Right lung (tissue), 5 donors: ENCODE results near the gene SEMA3E. TPM values are rescaled to one million over a fixed set of nuclear protein-coding genes. Genes with fewer than 3 reads are reported as not detected.
A peak's percentile ranks its signal among the peaks of the same experiment; 100 is the strongest.
"Not testable (repeated sequence)": the region's sequence is repeated elsewhere in the genome, so short reads cannot be mapped to it uniquely, and the experiment has no call there.

Source experiments
- DNase-seq, 2 donors: peaks; one replicate each; pipeline ENCODE4 v3.0.0-alpha.2; 2013
- polyA plus RNA-seq, 5 donors: library from polyadenylated mRNA; unstranded; fragments of 120-200 nt; gene quantifications; one replicate each; pipeline versions ENCODE4 v1.2.1 to v1.2.3, GENCODE V29; 2013; ENCODE audit warnings: inconsistent platforms in 1 of 5, low replicate concordance in 1 of 5; ENCODE audit not compliant: insufficient read length in 5 of 5, insufficient read depth in 1 of 5

SEMA3E gene
- polyA plus RNA-seq, 5 donors = 12.2 to 36.3 (median 28.7) TPM

DNA sequence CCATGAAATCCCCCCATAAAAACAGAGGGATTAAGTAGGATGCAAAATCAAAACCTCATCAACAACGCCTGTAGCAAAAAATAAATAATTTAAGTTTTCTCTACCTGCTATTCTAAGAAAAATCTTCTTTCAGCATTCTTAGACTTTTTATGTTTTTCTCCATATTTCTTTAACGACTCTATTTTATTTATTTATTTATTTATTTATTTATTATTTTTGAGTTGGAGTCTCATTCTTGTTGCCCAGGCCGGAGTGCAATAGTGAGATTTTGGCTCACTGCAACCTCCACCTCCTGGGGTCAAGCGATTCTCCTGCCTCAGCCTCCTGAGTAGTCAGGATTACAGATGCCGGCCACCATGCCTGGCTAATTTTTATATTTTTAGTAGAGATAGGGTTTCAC, 192.5 kb downstream of the SEMA3E start:
- DNase-seq = no peak

DNA sequence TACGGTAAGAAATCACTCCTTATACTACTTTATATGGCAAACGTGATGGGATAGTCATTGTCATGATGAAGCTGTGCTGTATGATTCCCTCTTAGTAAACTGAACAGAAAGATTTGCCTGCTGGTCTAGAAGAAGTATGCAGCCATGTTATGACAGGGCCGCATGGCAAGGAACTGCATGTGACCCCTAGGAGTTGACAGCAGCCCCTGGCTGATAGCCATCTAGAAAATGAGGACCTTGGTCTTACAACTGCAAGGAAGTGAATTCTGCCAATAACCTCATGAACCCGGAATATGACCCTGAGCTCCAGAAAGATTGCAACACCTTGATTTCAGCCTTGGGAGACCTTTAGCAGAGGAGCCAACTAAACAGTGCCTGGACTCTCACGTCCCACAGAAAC, 193.3 kb downstream of the SEMA3E start:
- no peak for DNase-seq

DNA sequence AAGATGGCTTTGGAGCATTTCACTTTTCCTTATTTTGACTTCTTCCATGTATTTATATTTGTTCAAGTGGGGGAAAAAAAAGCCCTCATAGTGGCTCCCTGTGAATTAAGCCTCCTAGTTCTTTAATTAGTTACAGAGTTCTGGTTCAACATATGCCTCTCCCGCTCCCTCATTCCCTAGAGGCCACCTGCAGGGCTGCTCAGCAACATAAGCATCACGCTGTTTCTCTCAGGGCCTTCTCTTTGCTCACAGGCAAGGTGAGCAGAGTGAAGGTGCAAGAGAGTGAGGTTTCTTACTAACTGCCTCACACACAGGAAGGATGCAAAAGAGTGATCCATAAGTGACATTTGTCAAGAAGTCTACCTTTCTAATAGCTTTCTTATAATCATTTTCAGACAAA, 196.7 kb downstream of the SEMA3E start:
- DNase-seq = no peak

DNA sequence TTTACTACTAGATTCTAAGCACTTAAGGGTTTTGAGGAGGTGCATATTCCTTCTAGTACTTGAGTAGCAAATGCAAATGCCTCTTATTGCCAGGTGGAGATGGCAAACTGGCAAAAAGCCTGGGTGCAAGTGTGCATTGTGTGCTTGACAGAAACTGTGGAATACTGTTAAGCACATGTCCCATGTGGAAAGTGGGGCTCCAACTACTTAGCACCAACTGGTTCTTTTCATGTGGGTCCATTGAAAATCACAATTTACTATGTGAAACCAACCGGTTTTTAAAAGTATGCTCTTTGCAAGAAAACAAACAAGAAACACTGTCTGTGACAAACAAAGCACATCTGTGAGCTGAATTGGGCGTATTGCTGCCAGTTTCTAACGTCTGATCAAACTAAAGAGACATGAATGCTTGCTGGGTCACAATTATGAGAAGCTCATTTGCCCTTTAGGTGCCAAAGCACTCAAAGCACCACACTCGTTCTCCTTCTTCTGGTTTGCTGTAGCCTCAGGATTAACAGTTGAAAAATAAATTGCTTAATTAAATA, 197.4 kb downstream of the SEMA3E start:
- DNase-seq = no peak

DNA sequence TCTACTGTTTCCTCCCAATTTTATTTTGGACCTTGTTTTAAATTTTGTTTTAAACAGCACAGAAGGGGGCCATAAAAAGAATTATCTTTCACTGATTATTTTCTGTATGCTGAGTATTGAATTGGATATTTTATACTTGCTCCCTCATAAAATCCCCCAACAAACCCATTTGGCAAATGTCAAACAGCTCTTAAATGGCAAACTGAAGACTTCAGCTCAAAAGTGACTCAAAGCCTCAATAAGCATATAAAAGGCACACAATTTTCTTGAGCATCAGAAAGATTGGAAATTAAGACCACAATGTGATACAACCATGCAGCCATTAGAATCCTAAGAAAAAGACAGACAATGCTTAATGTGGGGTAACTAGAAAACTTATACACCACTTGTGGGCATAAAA, 199.2 kb downstream of the SEMA3E start:
- DNase-seq = no peak

DNA sequence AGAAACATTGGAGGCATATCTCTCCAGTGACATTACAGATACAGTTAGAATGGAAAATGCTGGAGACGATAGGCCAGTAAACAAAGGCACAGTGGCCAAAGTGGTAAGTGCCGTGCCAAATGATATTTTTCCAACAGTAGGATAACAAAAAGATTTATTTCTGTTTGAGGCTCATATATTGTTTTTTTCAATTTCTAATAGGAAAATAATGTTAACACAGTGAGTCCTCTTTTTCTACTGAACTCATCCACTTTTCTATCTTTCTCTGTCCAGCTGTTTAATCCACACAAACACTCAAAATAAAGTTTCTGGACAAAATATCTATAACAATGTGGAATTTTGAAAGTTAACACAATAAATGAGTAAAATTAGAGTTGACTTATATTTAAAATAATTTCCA, 201.3 kb downstream of the SEMA3E start:
- peak; percentile 58 to 61 for DNase-seq

DNA sequence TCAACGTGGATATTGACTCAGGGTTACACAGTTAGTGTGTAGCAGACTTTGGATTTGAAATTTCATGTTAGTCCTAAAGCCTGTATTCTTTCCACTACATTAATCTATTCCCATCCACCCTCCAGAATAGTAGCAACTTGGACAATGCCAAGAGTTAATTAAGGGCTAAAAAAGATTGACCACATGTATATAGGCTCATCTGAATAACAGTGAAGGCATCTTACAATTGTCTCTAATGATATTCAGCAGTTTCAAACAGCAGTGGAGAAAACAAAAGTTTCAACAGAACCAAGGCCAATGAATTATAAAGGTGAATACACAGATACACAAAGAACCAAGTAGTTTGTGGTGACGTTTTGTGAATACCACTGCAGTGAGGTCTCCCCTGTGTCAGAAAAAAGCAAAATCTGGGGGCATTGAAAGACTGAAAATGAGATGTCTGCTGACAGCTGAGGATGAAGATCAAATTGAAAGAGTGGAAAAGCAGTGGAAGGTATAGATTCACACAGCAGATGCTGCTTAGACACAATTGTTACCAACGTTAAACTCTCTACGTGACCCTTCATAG, 202.8 kb downstream of the SEMA3E start:
- DNase-seq = no peak

DNA sequence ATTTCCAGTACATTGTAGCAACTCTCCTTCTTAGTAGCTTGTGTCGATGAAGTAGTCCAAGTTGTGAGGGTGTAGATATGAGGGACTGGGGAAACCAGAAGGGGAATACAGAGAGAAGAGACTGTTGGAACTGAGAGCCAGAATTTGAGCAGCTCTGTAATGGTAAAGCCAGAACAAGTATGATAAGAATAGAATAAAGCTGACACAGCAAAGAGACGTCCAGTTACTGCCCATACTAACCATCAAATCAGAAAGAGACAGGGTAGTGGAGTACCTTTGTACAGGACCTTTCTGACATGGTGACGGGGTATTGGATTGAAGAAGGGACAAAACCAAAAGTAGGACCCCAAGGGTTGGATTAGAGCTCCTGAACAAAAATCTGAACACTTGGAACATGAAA, 206.0 kb downstream of the SEMA3E start:
- DNase-seq = no peak

DNA sequence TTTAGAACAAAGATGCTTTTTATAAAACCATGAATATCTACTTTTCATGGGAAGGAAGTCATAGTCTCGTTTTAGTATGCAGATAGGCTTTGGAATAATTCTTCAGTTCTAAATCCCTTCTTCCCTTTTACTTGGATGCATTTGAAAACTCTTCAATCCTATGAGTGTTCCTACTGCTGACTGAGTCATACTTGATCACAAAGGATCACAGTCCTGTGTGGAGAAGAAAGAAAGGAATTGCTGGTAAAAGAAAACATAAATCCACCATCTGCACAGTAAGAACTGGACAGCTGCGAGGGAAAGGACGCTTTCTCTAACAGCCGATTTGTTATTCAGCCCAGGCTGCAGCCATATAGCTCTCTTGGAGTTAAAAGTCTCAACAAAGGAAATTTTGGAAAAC, 209.9 kb downstream of the SEMA3E start:
- DNase-seq = no peak

DNA sequence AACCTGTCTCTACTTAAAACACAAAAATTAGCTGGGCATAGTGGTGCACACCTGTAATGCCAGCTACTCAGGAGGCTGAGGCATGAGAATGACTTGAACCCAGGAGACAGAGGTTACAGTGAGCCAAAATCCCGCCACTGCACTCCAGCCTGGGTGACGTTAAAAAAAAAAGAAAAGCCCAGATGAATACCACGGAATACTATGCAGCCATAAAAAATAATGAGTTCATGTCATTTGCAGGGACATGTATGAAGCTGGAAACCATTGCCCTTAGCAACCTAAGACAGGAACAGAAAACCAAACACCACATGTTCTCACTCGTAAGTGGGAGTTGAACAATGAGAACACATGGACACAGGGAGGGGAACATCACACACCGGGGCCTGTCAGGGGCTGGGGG, 218.7 kb downstream of the SEMA3E start:
- DNase-seq = not testable (repeated sequence)

DNA sequence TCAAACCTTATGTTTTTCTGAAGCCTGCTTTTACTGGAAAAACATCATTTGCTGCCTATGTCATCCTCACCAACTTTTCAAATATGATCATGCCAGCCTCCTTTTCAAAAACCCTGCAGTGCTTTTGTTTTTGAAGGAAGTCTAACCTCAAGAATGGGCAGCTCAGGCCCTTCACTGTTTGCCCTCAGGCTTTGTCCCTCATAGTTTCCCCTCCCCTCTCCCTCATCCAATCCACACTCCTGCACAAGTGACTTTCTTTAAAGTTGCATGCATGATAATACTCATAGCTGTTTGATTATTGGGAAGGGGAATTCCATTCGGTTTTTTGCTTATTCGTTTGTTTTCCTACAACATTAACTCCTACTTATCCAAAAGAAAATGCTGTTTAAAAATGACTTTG, 219.4 kb downstream of the SEMA3E start:
- DNase-seq = no peak

DNA sequence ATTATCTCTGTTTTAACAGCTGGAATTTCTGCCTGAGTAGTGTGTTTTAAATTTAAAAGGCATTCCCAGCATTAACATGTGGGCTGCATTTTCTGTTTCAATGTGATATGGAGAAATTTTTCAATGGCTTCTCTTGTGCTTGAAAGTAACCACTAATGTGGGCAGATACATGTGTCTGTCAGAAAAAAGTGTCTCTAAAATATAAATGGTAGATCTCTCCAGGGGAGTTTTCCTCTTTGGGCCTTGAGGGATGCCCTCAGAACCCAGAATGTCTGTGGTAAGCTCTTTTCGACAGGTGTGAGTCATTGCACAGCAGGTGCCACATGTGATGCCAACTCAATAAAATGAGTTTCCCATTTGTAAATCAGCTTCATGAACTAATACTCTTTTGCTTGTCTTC, 221.1 kb downstream of the SEMA3E start:
- DNase-seq = no peak

DNA sequence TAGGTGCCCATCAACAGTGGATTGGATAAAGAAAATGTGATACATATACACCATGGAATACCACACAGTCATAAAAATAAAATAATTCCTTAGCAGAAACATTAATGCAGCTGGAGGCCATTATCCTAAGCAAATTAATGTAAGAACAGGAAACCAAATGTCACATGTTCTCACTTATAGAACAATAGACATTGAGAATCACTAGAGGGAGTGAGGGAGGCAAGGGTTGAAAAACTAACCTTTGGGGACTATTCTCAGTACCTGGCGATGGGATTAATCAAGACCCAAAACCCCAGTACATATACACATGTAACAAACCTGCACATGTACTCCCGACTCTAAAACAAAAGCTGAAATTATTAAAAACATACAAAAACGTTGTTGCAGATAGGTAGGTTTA, 222.6 kb downstream of the SEMA3E start:
- DNase-seq = no peak

DNA sequence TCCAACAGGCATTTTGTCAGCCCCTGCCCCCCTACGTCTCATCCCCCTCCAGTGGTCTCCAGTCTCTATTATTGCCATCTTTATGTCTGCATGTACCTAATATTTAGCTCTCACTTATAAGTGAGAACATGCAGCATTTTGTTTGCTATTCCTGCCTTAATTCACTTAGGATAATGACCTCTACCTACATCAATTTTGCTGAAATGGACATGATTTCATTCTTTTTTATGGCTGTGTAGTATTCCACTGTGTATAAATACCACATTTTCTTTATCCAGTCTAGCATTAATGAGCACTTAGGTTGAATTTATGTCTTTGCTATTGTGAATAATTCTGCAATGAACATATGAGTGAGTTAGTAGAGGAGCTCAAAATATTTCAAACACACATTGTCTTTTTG, 229.9 kb downstream of the SEMA3E start:
- no peak for DNase-seq

DNA sequence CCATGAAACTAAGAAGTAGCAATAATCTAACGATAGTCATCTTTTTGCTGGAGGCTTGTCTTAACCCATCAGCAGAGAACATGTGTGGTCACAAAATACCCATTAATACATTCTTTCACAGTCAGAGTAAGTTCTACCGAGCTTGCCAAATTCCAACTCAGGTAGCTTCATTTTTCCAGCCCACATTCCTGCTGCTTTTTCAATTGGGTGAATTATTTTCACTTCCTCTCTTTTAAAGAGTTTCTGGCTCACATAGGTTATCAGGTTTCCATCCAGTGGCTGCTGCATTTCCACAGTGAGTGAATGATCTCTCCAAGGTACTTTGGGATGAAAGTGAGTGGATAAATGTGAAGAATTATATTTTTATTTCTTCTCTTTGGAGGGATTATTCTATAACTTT, 233.1 kb downstream of the SEMA3E start:
- no peak for DNase-seq

DNA sequence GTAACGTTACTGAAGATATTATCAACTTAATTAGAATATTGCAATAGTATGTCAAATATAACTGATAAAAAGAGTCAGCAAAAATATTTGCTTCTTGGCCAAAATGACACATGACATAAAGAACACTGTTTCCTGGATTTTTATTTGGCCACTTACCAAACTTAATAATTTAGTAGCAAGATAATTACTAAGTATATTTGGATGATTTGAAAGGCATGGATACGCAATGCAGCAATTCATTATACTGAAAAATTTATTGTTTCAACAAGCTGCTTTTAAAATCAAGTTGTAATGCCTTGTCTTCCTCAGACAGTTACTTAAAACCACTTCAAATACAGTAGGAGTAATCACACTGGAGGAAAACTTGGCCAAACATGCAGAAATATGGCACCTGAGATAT, 234.0 kb downstream of the SEMA3E start:
- DNase-seq = no peak

DNA sequence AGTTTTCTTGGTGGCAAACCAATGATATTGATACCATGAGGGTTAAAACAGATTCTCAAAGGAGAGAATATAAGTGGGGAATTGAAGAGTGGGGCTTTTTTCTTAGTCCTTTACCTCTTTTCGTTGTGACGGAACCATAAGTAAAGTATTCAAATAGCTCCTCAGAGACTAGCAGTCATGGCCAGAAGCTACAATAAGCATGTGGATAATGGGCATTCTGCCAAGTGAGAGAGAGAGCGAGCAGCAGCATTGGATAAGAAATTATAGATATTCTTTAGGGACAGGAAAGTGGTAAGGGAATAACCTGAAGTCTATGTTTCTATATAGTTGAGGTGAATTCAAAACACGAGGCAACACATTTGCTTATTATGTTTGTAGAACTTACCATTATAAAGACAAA, 235.1 kb downstream of the SEMA3E start:
- DNase-seq = peak; percentile 18 to 25

DNA sequence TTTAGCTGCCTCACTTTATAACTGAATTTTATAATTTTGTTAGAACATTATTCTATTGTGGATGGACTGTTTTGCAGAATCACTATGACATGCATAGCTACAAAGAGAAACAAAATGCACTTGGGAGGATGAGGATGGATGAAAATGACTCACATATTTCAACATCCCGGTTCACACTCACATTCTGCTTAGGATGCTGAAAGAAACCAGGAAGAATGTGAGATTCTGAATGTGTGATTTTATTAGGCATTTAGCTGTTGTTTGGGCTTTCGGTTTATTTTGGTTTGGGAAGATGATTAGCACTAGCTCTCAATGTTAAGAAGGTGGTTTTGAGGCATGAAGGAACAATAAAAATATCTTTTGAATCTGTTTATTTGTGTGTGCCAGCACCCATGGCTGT, 235.5 kb downstream of the SEMA3E start:
- DNase-seq = no peak

DNA sequence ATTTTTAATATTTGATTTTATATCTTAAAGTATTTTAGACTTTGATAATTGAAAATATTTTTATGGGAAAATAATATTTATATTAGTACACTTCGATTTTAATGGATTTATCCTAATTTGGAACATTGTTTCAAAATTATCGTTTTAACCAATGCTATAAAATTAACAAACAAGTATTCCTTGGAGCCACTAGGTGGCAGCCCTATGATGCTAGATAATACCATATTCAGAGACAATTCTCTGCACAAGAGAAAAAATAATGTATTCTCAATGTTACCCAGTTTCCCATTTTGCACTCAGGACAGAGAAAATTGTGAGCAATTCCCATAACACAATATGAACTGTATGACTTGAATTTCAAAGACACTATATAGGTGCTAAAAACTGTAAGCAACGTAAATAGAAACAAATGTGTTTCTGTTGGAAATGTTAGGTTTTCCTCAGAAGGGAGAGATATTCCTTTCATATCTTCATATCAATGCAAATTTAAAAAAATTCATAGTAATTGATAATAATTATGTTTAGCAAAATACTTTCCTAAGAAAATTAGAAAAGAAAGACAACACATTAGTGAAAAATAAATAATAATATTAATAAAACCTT, 237.8 kb downstream of the SEMA3E start:
- DNase-seq = peak; percentile 35 to 46

DNA sequence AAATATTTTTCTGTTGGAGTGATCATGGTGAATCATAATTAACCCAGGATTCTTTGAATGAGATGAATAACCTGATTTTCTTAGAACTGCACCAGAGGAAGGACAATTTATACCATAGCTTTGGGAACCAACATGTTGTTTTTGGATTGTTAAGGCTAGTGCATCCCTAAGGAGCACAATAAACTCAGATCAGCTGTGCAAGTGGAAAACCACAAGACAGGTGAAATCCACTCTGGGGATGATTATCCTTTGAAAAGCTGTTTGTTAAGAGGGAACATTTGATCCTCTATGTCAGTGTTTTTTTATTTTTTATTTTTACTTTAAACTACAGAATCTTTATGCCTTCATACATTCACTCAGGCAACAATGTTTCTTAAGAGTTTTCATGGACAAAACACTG, 254.2 kb downstream of the SEMA3E start:
- DNase-seq = no peak

DNA sequence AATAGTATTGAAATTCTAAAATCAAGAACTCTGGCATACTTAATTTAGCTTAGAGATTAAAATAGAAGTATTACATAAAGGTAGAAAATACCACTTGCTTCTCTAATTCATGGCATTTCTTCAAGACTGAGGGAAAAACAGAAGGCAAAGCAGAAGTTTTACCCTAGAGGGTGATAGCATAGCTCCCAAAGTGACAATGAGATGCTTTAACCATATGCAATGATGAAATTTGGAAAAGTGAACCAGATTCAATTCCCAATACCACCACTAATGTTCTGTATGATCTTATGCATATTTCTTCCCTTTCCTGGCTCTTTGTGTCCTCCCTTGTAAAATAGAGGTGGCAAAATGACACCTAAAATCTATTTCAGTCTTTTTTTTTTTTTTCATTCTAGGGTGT, 260.5 kb downstream of the SEMA3E start:
- no peak for DNase-seq

DNA sequence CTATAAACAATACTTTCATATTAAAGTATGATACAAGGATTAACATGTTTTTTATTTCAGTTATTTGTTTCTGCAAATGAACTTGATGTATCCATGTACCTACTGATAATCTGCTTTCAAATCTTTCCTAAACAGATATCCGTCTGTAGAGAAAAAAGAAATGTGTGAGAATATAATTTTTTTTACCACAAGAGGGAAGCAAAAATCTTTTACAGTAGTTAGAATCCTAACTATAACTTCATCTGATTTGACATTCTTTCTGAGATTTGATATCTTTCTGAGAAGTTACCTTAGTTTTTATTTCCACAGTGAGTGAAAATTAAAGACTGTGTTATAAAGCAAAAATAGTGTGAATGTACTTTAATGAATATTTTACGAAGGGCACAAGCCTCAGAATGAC, 282.3 kb downstream of the SEMA3E start:
- DNase-seq = no peak

DNA sequence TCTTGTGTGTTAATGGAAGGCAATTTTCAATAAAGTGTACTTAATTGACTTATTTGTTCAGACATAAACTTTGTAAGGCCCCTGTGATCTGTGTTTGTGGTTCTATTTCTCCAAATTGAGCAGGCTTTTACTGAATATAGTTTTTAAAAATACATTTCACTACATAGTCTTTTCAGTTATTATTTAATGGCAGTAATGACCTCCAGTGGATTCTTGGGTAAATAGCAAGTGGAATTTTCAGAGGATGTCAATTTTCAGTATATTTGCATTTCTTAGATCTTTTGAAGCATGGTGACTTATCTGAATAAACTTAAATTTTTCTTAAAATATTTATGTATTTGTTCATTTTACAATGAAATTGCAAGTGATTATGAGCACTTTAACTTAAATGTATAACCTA, 283.2 kb downstream of the SEMA3E start:
- DNase-seq = no peak
